Right lobe of liver (tissue), 4 donors: Measurements from ENCODE around the gene TRIM38.

Experiments used
- CTCF ChIP-seq, 4 donors: fragments of 200-600 bp in 3 of 4; fragments of 450-650 bp in 1 of 4; IDR thresholded peaks; one replicate each; pipeline versions ENCODE4 v1.5.1 to v1.8.0; 2016 to 2022; ENCODE audit warnings: antibody characterized with exemption in 4 of 4, mild to moderate bottlenecking in 2 of 4
- POLR2A ChIP-seq: fragments of 450-650 bp; IDR thresholded peaks from one replicate; pipeline ENCODE4 v1.6.1; 2017; ENCODE audit warnings: antibody characterized with exemption, mild to moderate bottlenecking
- donor health status: DM: no; HTN: no; CAD: no.
- donor health status: DM: no; HTN: no; CAD: no.
- donor health status: DM: no; HTN: yes; CAD: no.

DNA sequence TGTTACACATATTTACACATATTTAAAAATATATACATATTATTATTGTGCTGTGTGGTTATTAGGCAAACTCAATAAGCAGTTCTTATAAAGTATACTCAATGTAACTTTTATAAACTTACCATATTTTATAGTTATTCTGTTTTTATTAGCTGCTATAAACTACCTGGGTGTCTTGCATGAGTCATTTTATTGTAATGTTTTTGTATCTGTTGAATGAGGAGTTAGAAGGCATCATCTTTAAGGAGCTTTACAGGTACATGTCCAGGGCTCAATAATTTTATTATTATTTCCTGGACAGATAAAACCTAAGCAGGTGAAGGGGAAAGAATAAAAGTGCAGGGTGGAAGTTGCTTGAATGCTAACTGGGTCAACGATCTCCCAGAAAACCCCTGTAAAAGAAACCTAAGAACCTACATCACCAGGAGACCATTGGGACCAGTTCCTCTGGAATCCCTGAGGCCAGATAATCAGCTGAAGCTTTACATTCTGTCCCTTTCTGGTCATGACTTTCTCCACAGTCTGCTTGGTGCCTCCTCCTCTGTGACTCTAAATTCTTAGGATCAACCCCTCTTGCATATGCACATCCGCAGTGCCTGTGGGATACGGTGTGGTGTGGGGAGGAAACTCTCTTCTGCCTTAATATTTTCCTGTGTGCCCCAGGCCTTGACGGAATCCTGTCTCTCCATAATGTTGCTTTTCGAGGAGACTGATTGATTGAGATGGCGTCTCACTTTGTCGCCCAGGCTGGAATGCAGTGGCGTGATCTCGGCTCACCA, 38.0 kb downstream of the TRIM38 start:
- TF ChIP-seq CTCF (IDR thresholded peaks at IDR 0.05) (no peak), POLR2A (no peak)
